SJCRH30 (cell line): Measurements from ENCODE around the gene DAPL1. TPM values are rescaled to one million over a fixed set of nuclear protein-coding genes. Genes with fewer than 3 reads are reported as not detected.
"Not testable (repeated sequence)": the region's sequence is repeated elsewhere in the genome, so short reads cannot be mapped to it uniquely, and the experiment has no call there.

Source experiments
- DNase-seq, 2 experiments: peaks; one replicate each; pipeline ENCODE4 v3.0.0-alpha.2; 2015 to 2020
- H3K27ac ChIP-seq: fragments of 250-450 bp; sonication (Bioruptor Pico); 2 replicates; pipeline ENCODE4 v1.5.1; 2020; ENCODE audit warnings: mild to moderate bottlenecking, moderate library complexity
- H3K27me3 ChIP-seq: fragments of 250-450 bp; sonication (Bioruptor Pico); 2 replicates; pipeline ENCODE4 v1.5.1; 2020; ENCODE audit warnings: mild to moderate bottlenecking, moderate library complexity
- H3K36me3 ChIP-seq: fragments of 250-450 bp; sonication (Bioruptor Pico); 2 replicates; pipeline ENCODE4 v1.5.1; 2020; ENCODE audit warnings: mild to moderate bottlenecking, moderate library complexity
- H3K4me1 ChIP-seq: fragments of 250-450 bp; sonication (Bioruptor Pico); 2 replicates; pipeline ENCODE4 v1.5.1; 2020; ENCODE audit warnings: mild to moderate bottlenecking, moderate library complexity
- H3K4me3 ChIP-seq: fragments of 250-450 bp; sonication (Bioruptor Pico); 2 replicates; pipeline ENCODE4 v1.5.1; 2020; ENCODE audit warnings: mild to moderate bottlenecking, moderate library complexity
- H3K9me3 ChIP-seq: fragments of 250-450 bp; sonication (Bioruptor Pico); replicated peaks from 2 replicates; pipeline ENCODE4 v1.5.1; 2020; ENCODE audit warnings: mild to moderate bottlenecking, moderate library complexity
- total RNA-seq: library from RNA; depleted of rRNA; stranded (reverse); fragments of >200 nt; shearing (Covaris generic); gene quantifications from 2 replicates; pipeline ENCODE4 v1.2.3, GENCODE V29; 2014; rRNA removed

Gene DAPL1
- total RNA-seq, 1 experiment from 2014 or later = not detected

- not testable (repeated sequence) for H3K4me3 ChIP-seq, H3K9me3 ChIP-seq, H3K27me3 ChIP-seq, H3K4me1 ChIP-seq, DNase-seq, H3K27ac ChIP-seq, H3K36me3 ChIP-seq
Observed at GRCh38 chr2:158865469-158865868, 70.4 kb downstream of the DAPL1 start.

Other genes starting within 250 kb of the DAPL1 start
- 13.5 and 15.1 TPM in 2 replicates for gene TANC1, start 173.3 kb downstream of the DAPL1 start, total RNA-seq